Femur (tissue), 1 donor: ENCODE measurements around the gene SLIT3.

Experiments used
- DNase-seq: peaks from one replicate; pipeline ENCODE4 v3.0.0-alpha.2; 2017

SLIT3 gene

DNA sequence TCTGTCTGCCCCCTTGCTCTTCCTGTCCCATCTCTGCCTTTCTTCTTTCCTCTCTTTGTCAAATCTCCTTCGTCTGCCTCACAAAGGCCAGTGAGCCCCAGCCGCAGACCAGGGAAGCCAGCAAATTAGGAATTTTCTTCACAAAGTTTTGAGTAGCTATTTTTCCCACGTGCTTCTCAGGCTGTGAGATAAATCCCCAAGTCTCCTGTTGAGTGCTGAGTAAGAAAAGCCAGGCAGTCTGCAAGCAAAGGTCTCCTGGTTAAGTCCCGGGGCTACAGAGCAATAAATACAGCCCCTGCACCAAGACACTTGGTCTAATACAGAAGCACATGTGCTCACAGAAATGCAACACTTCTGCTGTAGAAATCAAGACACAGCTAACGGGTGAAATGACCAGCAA lies 284.9 kb downstream of the SLIT3 start:
- no peak for DNase-seq

DNA sequence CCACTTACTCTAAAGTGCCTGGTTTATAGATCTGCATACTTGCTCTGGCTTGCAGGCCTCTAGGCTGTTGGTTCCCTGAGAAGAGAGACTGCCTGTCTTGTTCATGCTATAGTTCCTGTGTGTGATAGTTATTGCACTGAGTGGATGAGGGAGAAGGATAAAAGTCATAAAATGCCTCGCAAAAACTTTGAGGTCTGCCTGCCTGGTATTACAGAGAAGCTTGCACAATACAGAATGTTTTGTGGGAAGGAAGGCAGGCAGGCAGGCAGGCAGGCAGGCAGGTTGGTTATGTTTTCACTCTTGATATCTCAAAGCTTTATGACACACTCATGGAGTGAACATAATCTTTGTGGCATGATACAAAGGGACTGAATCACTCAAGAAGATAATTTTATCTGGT lies 287.1 kb downstream of the SLIT3 start:
- no peak for DNase-seq

DNA sequence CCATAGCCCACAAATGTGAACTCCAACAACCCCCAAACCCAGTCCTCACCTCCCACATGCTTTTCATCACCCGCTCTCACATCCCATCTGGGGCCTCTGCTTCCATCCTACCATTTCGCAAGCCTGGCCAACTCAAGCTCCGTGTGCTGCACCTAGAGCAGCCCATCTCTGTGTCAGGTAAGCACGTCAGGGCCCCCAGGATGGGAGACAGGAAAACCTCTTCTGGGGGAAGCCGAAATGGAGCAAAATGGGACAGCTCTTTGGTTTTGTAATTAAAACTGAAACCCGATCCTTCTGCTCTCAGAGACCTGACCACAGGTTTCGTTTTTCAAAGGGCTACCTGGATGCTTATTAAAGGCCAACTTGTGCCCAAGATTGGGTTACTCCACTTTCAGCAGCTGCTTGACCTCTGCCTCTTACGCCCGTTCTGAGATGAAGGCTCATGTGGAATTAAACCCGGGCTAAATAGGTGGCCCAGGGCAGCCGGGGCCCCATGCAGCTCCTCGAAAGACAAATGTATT lies 287.7 kb downstream of the SLIT3 start:
- no peak for DNase-seq

DNA sequence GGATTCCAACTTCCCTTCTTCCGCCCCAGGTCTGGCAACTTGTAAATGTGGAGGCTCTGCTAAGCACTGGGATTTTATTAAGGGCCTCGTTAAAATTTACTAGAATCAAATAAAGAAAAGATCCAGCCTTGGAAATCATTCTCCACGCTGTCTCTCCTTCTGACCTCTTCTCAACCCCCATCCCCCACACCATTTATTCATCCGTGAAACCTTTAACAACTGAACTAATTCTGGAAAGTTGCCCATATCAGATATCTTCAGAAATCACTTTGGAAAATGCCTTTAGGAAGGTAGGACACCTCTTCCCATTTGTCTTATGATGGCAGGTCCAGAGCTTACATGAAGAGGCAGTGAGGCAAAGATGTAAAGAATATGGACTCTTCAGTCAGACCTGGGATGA lies 288.5 kb downstream of the SLIT3 start:
- DNase-seq: no peak

DNA sequence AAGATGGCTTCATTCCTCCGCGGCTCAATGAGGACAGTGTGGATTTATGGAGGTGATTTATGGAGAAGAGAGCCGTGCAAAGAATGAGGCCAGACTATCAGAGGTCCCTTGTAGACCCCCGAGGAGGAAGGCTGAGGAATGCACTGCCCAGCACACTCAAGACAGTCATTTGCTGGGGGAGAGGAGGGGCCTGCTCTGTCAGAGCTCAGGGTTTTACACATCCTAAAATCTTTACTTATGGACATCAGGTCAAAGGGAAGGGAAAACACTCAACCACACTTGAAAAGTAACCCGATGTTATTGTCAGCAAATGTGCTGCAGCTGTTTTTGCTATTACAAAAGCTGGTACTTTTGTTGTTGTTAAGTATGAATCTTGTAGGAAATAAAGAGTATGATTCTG lies 289.5 kb downstream of the SLIT3 start:
- no peak for DNase-seq

DNA sequence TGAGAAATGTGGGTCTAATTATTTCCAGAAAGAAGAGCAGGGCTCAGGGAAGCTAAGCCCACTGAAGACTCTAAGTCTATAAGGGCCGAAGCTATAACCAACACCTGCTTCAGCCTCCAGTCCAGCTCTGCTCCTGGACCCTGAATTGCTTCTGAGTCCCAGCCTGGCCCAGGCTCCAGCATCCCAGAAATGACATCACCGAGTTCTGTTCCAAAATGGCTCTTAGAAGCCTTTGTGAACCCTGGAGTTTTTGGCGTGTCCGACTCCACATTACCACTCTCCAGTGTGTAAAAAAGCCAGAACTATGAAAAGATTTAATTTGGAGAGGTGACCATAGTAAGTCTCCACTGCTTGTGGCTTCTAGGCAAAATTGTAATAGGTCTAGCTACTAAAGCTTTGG lies 289.9 kb downstream of the SLIT3 start:
- no peak for DNase-seq

DNA sequence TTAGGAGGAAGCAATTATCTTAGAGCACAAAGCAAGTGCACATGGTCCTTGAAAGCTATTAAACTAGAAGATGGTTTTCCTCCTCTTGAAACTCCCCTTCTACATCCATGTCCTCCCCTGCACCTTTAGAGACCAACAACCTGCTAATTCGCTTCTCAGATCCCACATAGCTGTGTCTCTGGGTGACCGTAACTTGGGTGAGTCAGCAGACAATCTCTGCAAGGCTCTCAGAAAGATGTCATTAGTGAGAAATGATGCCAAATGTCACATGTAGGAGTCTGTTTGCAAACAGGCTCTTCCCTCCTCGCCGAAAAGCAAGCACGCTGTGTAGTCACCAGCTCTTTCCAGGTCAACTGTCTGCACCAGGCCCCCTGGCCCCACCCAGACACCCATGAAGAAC lies 291.8 kb downstream of the SLIT3 start:
- no peak for DNase-seq

DNA sequence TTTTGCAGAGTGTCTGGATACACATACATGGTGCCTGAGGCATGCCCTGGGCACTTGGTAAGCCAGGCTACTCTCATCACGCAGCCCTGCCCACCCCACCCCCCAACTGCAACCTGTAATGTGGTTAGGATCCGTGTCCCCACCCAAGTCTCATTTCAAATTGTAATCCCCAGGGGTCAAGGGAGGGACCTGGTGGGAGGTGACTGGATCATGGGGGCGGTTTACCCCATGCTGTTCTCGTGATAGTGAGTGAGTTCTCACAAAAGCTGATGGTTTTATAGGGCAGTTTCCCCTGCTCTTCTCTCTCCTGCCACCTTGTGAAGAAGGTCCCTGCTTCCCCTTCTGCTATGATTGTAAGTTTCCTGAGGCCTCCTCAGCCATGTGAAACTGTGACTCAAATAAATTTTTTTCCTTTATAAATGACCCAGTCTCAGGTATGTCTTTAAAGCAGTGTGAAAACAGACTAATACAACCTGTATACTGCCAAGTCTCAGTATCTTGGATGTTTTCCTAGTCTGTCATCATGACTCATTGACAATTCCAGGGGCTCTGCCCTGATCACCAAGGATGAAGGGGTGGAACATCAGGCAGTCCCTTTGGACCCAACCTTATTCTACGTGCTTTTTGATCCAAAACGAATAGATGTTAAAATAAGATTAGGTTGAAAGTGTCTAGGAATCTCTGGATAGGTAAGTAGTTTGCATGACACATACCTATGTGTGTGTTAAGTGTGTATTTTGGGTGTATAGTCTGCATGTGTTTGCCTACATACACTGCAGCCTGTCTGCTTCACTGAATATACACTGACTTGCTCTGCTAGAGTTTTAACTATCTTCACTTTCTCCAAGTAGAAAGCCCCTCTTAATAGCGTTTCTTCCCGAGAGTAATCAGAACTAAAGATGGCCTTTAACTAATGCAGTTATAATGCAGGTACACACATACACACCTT lies 293.8 kb downstream of the SLIT3 start:
- DNase-seq: no peak

DNA sequence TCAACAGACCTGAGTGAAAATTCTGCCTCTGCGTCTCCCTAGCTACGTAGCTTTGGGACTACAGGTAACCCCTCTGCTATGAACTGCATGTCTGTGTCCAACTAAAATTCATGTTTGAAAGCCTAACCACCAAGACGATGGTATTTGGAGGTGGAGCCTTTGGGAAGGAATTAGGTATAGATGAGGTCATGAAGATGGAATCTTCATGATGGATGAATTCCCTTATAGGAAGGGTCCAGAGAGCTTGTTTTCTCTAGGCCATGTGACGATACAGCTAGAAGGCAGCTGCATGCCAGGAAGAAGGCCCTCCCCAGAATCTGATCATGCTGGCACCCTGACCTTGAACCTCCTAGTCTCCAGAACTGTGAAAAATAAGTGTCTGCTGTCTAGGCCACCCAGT lies 296.4 kb downstream of the SLIT3 start:
- DNase-seq: no peak

DNA sequence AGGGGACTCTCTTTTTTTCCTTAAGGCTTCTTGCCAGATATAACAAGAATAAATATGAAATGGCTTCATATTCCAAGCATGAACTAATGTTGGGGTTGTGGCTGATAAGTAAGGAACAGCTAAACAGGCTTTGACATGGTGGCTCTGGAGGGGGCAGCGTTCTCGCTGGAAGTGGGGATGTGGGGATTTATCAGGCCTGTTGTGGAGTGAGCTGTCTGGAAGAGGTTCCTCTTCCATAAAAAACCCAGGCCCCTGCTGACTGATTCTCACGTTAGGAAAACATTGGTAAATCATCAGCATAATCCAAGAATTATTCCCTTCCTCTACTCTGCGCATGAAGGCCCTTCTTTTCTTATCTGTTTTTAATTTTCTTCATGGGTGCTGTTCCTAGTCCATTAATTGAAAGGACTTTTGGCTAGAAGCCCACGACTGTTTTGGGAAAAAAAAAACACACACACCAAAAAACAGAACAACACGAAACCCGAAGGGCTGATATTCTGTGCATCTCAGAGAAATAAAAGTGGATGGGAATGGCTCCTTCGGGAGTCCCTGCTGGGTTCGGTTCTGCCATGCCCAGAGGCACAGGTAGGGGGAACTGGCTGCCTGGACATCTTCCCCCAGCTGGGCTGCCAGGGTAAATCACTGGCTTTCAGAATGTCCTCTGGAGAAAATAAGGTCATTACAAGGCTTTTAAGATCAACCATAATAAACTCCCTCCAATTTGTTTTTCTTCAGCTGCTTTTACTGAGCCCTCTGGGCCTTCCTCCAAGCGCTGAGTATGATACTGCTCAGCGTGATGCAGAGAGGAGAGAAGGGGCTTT lies 297.0 kb downstream of the SLIT3 start:
- DNase-seq: peak; percentile 47

DNA sequence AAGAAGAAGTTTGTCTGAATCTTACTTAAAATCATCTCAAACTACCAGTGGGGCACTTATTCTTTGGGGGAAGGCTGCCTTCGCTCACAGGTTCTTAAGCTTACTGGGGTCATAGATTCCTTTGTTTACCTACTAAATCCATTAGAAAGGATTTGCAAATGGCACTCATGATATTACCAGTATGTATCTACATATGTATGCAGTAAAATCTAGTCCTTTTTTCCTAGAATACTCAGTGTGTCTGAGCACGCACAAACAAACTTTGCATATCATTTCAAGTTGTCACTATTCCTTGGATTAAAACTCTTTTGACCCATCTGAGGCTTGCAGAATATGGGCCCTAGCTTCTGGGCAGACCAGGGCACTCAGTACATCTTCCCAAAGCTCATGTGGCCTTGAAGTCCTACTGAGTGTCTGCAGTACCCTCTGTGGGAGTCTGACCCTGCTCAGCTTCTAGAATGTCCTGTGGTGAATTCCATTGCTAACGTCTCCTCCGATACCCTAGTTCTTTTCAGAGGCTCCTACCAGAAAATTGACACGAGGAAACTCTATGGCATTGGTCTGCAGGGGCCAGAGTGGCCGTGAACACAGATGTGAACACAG lies 297.9 kb downstream of the SLIT3 start:
- no peak for DNase-seq

DNA sequence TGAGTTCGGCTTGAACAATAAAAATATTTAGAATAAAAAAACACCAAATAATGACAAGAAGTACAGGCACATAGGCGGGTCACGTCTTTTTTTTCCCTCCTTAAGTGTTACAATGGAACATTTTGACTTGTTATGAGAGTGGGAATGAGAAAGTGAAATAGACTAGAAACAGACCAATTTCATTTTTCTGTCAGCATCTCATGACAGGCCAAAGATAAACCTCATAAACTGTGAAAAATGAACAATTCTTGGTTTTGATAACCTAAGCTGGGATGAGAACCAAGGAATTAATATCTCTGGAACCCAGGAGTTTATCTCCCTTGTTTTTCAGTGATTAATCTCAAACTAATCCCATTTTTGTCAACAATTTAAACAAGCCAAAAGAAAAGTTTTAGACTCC lies 299.5 kb downstream of the SLIT3 start:
- no peak for DNase-seq

DNA sequence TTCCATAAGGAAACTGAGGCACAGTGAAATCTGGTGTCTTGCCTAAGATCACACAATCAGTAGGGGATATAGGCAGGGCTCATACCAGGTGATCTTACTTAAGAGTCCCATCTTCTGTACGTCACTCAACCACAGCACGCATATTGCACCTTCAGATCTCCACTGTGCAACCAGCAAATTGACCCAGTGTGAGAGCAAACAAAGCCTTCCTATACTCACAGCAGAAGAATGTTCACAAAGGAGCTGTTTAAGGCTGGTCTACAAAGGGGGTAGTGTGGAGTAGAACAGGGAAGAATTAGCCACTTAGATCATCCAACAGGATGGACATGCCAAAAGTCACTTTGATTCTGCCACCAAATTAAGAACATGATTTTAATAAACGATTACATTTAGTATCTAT lies 305.9 kb downstream of the SLIT3 start:
- no peak for DNase-seq

DNA sequence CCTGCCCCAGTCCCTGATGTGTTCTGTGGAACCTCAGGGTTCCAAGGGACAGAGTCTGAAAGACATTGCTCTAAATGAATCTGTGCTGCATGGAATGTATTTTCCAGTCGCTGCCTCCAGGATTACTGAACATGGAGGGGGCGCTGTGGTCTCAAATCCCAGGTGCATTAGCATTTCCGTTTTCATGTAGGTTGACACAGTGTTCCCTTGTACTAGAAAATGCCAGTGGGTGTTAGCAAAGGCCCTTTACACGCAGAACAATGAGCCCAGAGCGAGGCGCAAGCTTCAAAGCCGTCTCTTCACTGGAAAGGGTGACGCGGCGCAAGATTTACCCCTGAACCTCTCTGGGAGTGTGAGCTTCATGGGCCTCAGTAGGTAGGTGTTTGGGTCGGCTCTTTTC lies 308.3 kb downstream of the SLIT3 start:
- DNase-seq: no peak

DNA sequence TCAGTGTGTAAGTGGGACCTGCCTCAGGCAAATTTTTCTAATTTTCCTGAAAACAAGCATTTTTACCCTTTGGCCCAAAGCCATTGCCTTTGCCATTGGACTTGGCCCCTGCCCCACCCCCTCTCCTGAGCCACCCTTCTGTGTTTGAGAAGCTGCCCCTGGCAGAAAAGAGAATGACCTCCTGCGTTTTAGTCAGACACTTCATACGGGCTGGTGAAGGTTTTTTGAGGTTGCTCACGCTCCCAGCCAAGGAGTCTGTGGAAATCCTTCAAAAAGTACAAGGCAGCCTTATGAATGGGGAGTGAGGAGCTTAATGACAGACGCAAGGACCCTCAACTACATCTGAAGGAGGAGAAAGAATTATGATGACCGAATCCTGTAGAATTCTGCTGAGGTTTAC lies 308.9 kb downstream of the SLIT3 start:
- DNase-seq: no peak

DNA sequence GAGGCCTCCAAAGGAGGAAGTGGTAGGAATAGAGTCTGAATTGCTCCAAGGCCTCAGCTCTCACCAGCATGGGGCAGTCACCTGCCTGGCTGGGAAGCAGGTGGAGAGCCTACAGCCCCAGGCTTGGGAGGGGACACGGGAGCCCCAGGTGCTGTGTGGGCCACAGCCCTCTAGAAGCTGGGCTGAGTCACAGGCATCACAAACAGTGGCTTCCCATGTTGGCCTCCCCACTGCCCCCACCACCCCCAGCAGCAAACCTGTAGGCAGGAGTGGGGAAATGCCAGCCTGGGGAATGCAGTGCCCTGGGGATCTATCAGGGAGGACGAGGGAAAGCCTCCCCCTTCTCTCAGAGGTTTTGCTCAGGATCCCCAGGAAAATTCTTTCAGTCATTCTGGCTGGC lies 309.6 kb downstream of the SLIT3 start:
- no peak for DNase-seq

DNA sequence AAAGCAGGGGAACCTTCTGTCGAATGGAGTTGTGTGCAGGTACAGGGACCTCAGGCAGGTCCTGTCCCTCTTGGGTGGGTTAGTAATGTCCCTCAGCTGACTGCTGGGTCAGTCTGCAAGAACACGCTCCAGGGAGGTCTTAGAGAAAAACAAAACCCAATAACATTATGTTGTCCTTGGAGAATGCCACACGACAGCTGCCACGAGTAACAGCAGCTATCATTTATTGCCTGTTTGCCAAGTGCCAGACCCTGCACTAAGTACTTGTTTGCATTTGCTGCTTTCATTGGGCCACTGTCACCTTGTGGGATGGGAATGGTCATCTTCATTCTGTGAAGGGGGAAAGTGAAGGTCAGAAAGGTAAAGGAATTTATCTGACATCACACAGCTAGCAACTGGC lies 310.3 kb downstream of the SLIT3 start:
- no peak for DNase-seq

DNA sequence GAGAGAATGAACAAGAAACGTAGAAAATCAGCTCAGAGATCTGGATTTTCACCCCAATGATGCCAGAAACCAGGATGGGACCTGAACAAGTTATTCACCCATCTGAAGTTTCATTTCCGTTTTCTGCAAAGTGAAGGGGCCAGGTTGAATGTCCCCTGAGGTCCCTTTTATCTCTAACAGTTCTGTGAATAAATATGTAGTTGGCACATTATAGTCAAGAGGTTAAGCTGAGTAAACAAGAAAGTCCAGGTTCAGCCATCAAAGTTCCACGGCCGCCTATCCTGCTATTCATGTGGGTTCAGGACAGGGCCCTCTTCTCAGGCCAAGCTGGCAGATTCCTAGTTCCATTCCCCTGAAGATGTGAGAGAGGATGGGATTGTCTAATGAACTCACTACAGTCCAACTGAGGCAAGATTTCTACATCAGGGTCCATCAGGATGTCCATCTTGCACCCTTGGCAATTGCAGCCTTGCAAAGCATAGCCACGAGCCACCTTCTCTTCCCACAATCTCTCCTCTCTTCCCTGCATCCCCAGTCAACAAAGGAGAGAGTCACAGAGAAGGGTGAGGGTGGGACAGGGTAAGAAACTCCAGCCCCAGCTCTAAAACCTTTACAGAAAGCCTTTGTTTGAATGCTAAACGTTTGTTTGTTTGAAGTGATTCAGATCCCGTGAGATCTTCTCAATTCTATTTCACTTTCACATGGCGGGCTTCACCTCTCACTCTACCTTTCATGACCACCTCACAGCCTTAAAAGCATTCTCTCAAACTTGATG lies 311.0 kb downstream of the SLIT3 start:
- no peak for DNase-seq

DNA sequence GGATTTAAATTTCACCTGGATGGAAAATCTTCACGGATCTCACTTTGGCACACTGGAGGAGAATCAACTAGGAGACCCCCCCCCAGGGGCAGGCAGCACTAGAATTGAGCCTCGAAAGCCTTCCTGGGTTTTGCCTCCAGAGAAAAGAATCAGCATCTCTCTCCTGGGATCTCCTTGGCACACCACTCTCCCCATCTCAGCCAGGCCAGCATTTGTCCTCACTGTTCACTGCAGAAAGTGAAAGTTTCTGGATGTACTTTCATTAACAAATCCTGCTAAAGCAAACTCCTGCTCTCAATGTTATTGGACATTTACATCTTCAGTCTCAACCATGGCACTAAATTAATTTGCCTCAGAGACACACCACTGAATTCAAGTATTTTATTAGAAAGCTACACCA lies 312.2 kb downstream of the SLIT3 start:
- no peak for DNase-seq

DNA sequence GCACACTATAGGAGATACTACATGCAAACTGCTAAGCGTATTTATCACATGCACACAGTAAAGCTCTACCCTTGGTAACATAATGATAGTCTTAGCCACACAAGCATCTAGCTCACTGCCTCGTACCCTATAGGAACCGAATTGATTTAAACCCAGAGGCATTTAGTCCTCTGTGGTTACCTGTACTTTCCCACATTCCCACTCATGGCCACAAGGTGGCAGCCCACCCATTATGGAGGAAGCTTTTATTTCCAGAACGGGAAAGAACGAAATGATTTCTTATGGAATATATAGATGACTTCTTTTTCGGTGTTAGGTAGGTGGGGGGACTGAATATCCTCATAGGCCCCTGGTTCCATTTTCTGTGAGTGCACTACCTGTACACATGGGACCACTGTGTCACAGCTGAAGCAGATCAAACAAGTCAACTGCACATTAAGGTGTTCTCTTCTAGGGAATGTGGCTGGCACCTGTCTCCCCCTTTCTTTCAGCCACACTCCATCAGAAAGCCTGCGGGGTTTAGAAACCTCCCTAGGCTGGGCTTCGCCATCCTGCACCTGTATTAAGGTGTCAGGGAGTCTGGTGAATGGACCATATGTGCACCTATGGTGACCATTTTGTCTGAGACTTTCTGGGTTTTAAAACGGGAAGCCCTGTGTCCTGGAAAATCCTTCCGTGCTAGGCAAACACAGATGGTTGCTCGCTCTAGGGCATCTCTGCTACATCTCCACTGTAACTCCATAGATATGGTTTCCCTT lies 313.2 kb downstream of the SLIT3 start:
- peak; percentile 78 for DNase-seq

DNA sequence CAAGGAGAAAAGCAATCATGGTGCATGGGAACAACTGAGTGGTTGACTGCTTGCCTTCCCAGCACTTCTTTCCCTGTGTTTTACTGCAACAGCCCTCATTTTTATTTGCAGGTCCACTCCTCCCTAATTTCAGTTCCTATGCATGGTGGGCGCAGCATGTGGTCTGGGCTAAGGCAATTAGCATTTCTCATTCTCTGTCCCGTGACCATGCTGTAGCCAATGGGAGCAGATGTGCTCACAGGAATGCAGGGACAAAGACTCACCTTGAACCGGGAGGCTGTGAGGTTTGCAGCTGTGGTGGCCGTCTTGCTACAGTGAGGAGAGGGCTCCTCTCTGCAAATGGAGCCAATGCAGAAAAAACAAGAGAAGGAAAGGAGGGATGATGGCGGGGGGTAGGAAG lies 315.5 kb downstream of the SLIT3 start:
- no peak for DNase-seq

DNA sequence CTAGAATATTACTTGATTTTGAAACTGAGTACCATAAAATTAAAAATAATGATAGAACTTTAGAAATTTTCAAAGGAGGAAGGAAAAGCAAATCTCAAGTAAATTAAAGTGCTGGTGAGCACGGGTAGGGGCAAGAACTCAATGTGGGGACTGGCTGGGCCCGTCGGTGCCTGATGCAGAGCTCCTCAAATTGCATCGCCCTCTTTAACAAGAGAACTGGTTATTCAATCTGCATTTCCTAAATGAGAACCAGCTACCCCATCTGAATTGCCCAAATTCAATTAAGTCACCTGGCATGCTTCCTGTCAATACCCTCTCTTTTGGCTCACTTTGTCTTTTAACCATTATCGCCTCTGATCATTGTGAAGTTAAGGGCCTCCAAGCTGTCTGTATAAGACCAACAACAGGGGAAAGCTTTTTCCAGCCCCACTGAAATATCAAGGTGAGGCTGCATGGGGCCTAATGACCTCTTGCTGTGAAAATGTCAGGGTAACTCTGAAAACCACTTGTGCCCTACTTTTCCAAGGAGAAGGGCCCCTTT lies 316.7 kb downstream of the SLIT3 start:
- DNase-seq: no peak
